ENCODE measurements around the gene PPIP5K2.
"Not testable (repeated sequence)": the region's sequence is repeated elsewhere in the genome, so short reads cannot be mapped to it uniquely, and the experiment has no call there.

The PPIP5K2 gene

DNA sequence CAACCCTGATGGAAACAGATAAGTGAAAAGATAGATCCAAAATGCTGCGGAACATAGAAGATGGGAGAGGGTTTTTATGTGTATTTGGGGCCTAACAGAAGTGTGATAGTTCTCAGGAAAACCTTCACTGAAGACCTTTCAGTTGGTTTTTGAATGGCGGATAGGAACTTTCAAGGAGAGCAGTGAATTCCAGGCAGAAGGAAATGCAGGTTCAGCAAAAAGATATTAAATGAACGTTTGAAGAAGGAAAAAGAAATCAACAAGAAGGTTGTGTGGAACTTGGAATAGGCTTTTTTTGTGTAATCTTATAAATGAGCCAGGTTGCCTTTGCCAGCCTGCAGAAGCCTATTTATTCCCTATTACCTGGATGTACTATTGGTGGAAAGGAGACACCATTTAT is 2.1 kb downstream of the PPIP5K2 start:
- DNase-seq (ENCODE audit: low read depth in 2 of 2), result no peak

DNA sequence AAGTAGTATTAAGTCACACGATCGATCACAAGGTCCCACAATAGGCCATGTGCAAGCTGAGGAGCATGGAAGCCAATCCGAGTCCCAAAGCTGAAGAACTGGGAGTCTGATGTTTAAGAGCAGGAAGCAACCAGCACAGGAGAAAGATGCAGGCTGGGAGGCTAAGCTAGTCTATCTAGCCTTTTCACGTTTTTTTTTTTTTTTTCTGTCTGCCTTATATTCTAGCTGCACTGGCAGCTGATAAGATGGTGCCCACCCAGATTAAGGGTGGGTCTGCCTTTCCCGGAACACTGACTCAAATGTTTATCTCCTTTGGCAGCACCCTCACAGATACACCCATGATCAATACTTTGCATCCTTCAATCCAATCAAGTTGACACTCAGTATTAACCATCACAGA is 6.5 kb downstream of the PPIP5K2 start:
- DNase-seq (ENCODE audit: low read depth in 2 of 2), result no peak

DNA sequence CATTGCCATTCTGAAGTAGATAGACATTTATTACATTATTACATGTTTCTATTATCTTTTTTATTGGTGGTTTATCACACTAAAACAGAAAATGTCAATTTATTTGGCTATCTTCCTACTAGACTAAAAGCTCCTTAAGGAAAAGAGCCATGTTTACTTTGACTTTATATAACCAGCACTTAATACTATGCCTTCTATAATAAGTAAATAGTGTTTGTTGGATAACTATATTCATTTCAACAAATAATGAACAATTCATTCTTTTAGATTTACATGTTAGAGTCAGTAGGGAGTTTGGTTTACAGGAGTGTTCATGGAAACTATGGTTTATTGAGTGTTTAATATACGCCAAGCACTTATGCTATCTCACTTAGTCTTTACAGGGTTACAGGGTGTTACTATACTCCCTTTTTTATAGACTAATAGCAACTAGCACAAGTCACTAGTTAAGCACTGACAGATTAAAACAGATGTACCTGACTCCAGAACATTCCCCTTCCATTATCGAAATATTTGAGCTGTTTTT is 7.3 kb downstream of the PPIP5K2 start:
- DNase-seq (ENCODE audit: low read depth in 2 of 2), result no peak

- DNase-seq (ENCODE audit: low read depth in 2 of 2), result no peak
Measured at GRCh38 chr5:103128202-103128601, 8.1 kb downstream of the PPIP5K2 start.

DNA sequence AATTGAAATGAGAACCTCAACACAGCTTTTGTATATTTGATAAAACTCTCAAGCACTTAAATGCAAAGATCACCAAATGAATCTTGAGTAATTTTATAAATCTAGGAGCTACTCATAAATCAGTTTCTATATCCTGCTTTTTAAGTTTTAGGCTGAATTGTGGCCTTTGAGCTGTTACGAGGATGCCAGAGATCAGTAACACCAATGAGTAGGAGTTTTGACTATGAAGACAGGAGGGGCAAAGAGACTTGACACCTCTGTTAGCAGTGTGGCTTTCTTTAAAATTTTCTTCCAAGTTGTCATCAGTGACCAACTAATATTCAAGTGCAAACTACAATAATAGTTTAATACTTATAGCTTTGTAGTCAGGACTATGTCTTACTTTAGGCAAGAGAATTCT is 12.6 kb downstream of the PPIP5K2 start:
- DNase-seq (ENCODE audit: low read depth in 2 of 2), result no peak

- no peak for DNase-seq (ENCODE audit: low read depth in 2 of 2)
Measured at GRCh38 chr5:103133231-103133630, 13.1 kb downstream of the PPIP5K2 start.

GRCh38 chr5:103135461-103135860 is 15.4 kb downstream of the PPIP5K2 start:
- DNase-seq (ENCODE audit: low read depth in 2 of 2), result no peak

DNA sequence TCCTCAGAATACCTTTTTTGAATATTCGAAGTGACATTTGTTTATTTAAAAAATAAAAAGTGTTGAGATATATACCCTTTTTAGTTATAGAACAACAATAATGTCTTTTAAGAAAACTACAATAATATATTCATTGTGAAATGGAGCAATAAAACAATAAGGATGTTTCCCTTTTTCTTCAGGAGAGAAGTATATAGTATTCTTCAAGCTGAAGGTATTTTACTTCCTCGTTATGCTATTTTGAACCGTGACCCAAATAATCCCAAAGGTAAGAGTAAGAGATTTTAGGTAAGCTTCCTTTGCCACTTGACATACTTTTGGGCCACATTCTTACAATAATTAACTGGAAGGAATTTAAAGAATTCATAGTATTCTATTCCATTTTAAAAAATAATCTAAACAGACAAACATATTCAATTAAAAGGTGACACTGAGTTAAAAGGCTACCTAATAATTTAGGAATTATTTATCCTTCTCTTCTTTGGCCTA is 18.1 kb downstream of the PPIP5K2 start:
- DNase-seq (ENCODE audit: low read depth in 2 of 2), result no peak

DNA sequence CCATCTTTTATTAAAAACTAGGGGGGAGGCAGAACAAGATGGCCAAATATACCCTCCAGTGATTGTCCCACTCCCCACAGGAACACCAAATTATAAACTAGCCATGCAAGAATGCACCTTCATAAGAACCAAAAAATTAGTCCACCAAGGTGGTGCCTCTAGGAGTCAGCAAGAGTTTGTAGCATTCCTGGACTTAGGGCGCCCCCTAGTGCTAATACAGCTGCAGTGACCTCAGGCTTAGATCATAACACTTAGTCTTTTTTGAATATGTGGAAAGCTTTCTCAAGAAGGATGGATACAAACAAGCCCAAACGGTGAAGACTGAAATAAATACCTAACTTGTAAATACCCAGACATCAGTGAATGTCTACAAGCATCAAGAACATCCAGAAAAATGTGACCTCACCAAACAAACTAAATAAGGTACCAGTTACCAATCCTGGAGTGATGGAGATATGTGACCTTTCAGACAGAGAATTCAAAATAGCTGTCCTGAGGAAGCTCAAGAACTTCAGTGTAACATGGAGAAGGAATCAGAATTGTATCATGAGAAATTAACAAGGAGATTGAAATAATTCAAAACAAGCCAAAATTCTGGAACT is 19.3 kb downstream of the PPIP5K2 start:
- DNase-seq (ENCODE audit: low read depth in 2 of 2), result peak; percentile 38 to 61

- DNase-seq (ENCODE audit: low read depth in 2 of 2), result not testable (repeated sequence)
Measured at GRCh38 chr5:103142132-103142531, 22.0 kb downstream of the PPIP5K2 start.

DNA sequence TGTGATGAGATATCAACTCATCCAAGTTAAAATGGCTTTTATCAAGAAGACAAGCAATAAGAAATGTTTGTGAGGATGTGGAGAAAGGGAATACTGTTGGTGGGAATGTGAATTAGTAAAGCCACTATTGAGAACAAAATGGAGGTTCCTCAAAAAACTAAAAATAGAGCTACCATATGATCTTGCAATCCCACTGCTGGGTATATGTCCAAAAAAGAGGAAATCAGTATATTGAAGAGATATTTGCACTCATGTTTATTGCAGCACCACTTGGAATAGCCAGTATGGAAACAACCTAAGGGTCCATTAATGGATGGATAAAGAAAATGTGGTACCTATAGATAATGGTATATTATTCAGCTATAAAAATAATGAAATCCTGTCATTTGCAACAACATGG is 25.1 kb downstream of the PPIP5K2 start:
- no peak for DNase-seq (ENCODE audit: low read depth in 2 of 2)

- no peak for DNase-seq (ENCODE audit: low read depth in 2 of 2)
Measured at GRCh38 chr5:103148213-103148612, 28.1 kb downstream of the PPIP5K2 start.

- no peak for DNase-seq (ENCODE audit: low read depth in 2 of 2)
Measured at GRCh38 chr5:103151156-103151555, 31.1 kb downstream of the PPIP5K2 start.

- no peak for DNase-seq (ENCODE audit: low read depth in 2 of 2)
Measured at GRCh38 chr5:103166706-103167105, 46.6 kb downstream of the PPIP5K2 start.

- DNase-seq (ENCODE audit: low read depth in 2 of 2), result no peak
Measured at GRCh38 chr5:103174147-103174546, 54.0 kb downstream of the PPIP5K2 start.

DNA sequence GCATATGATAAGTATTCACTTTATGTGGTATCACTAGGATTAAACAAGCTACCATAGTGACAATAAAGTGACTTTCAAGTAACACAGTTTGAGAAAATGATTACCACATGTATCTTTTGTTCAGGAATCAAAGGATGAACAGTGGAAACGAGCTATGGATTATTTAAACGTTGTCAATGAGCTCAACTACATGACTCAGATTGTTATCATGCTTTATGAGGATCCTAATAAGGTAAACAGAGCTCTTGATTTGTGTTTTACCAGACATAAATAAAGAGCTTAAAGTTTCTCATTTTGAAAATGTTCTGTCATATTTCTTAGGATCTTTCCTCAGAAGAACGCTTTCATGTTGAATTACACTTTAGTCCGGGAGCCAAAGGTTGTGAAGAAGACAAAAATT is 57.4 kb downstream of the PPIP5K2 start:
- DNase-seq (ENCODE audit: low read depth in 2 of 2), result no peak

DNA sequence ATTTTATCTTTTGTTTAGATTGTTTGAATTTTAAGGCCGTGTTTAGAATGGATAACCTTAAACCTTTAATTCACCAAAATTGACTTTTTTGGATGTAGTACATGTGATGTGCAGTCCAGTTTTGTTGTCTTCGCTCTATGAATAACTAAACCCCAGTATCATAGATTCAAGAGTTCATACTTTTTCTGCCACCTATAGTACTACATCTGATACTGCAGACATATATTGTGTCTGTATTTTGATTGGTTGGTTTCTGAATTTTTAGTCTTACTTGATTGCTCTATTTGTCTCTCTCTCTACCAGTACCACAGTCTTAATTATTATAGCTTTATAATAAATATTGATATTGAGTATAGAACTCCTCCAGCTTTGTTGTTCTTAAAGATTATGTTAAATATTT is 58.1 kb downstream of the PPIP5K2 start:
- no peak for DNase-seq (ENCODE audit: low read depth in 2 of 2)

GRCh38 chr5:103186152-103186551 is 66.1 kb downstream of the PPIP5K2 start:
- no peak for DNase-seq (ENCODE audit: low read depth in 2 of 2)

GRCh38 chr5:103188436-103188835 is 68.3 kb downstream of the PPIP5K2 start:
- no peak for DNase-seq (ENCODE audit: low read depth in 2 of 2)

GRCh38 chr5:103203226-103203625 is 83.1 kb downstream of the PPIP5K2 start:
- DNase-seq (ENCODE audit: low read depth in 2 of 2), result no peak

DNA sequence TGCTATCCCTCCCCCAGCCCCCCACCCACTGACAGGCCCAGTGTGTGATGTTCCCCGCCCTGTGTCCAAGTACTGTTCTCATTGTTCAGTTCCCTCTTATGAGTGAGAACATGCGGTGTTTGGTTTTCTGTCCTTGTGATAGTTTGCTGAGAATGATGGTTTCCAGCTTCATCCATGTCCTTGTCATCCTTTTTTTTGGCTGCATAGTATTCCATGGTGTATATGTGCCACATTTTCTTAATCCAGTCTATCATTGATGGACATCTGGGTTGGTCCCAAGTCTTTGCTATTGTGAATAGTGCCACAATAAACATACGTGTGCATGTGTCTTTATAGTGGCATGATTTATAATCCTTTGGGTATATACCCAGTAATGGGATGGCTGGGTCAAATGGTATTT is 84.9 kb downstream of the PPIP5K2 start:
- not testable (repeated sequence) for DNase-seq (ENCODE audit: low read depth in 2 of 2)

DNA sequence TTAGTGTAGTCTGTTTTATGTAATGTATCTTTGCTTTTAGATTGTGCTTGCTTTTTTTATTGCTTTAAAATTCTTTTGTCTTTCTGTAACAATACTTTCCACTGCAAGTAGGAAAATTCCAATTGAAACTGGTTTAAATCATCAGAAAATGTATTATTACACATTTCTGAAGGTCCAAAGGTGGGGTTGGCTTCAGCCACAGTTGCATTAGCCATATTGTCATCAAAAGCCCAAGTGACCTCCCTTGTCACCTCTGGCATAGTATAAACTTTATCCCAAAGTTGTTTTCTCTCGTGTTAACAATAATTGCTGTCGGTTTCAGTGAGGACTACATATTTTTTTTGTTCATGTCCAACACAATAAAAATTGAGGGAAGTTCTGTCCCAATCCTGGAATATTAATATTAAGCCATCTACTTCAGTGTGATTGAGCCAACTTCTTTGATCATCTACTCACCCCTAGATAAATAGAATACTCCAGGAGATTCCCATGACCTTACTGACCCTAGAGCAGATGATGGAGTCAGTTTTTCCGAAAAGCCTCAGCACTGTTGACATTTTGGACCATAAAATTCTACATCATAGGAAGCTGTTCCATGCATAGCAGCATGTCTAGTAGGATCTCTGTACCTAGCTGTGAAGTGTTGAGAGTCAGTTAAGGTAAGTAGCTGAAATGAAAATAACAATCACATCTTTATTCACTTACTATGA is 86.0 kb downstream of the PPIP5K2 start:
- no peak for DNase-seq (ENCODE audit: low read depth in 2 of 2)

GRCh38 chr5:103207011-103207410 is 86.9 kb downstream of the PPIP5K2 start:
- DNase-seq (ENCODE audit: low read depth in 2 of 2), result no peak

Measured in stimulated activated CD8-positive, alpha-beta memory T cell treated with anti-CD3 and anti-CD28 coated beads, Interleukin-2, amount 100 ng/mL, for 48 hours (primary cell).